GM19099 (cell line): ENCODE data around the gene BAIAP2L2.

Experiments used
- POLR2A ChIP-seq: IDR thresholded peaks from 3 replicates; pipeline ENCODE4 v1.6.1; 2011; ENCODE audit warnings: low read depth; ENCODE audit not compliant: insufficient read length; ENCODE audit errors: extremely low read depth

The BAIAP2L2 gene

DNA sequence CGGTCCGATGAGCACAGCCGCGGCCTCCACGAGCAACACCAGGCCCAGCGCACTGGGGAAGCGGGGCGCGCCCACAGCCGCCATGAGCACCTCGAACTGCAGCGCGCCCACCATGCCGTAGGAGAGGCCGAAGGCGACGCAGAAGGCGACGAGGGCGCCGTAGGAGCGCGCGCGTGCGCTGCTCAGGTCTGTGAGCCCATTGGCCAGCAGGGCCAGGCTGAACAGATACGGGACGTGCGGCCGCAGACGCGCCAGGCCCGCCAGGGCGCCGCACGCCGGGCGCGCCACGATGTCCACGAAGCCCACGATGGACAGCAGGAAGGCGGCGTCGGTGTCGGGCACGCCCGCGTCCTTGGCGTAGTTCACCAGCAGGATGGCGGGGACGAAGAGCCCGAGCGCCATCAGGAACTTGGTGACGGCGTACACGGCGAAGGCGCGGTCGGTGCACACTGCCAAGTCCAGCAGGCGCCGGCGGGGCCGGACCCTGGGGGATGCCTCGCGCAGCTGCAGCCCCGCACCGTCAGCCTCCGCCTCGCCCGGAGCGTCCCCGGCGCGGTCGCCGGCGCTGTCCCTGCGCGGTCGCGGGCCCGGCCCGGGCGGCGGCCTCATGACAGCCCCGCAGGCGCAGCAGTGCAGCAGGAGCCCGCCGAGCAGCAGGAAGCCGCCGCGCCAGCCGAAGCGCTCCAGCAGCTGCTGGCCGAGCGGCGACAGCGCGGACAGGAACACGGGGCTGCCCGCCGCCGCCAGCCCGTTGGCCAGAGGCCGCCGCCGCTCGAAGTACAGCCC is 29.4 kb downstream of the BAIAP2L2 start:
- TF ChIP-seq POLR2A = no peak

DNA sequence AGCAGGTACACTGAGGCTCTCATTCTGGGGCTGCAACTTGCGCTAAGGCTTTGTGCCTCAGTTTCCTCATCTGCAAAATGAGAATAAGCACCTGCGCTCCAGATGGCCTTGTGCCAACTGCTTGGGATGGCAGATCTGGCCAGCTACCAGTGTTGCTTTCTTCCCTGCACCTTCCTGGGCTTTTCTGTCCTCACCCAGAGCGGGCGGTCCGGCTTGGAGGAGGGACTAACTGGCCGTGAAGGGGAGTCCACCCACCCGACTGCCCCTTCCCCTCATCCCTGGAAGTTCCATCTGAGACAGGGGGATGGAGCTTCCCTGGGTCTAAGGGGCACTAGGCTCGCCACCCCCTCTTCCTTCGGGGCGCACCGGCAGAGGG is 30.0 kb downstream of the BAIAP2L2 start:
- TF ChIP-seq POLR2A = no peak

DNA sequence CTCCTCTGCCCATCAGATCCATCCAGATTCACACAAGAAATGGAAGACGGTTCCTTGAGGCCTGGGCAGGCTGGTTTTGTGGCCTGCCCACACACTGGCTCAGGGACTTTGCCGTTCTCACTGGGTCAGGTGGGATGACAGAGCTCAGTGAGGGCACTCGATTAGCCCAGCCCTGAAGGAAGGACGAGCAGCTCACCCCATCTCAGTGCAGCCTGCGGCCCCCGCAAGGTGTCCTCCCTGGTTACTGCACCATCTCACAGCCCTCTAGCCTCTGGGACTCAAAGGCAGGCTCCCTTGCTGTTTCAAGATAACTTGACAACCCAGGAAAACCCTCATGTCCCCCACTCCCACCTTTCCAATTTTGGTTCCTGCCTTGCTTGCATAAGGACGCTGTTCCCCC is 30.7 kb downstream of the BAIAP2L2 start:
- no peak for TF ChIP-seq POLR2A

DNA sequence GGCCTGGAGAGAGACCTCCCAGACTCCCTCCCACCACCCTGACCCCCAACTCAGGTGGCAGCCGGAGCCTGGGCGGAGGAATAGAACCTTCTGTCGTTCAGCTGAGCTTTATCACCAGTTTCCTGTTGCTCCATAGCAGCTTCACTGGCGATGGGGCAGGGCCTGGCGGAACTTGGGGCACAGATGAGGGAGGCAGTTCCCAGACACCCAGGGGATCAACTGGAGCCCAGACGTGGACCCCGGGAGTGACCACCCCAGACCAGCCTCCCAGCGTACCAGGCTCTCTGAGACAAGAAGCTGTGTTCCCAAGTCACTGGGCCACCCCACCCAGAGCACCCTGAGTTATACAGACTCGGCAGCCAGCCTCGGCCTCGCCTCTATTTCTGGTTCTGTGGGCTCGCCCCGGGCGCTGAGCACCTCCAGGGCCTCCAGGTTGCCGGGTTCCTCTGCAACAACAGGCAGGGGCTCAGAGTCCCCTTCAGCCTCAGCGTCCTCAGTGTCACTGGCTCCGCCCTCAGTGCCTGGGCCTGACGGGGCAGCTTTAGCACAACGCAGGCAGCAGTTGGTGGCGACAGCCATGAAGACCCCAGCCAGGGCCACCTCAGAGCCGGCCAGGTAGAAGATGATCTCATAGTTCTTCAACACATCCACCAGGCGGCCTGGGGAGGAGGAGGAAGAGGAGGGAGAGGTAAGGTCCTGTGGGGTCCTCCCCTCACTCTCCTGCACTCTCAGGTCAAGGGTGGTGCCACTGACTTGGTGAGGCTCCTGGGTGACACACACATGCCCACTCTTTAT is 32.2 kb downstream of the BAIAP2L2 start:
- no peak for TF ChIP-seq POLR2A

DNA sequence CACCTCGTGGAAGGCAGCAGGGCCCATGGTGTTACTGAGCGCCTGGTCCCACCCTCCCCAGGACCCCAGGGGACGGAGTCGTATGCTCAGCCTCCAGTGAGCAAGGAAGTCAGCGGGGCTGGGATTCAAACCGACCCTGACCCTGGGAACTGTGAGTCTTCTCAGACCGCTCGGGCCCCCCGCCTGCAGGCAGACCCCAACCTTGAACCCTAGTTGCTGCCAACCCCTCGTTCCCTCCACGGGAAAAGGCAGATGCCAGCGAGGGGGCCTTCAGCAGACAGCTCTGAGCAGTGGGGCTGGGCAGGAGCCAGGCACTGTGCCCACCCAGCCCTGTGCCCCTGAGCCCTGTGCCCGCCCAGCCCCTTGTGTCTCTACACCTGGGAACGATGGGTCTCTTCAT is 32.9 kb downstream of the BAIAP2L2 start:
- no peak for TF ChIP-seq POLR2A

DNA sequence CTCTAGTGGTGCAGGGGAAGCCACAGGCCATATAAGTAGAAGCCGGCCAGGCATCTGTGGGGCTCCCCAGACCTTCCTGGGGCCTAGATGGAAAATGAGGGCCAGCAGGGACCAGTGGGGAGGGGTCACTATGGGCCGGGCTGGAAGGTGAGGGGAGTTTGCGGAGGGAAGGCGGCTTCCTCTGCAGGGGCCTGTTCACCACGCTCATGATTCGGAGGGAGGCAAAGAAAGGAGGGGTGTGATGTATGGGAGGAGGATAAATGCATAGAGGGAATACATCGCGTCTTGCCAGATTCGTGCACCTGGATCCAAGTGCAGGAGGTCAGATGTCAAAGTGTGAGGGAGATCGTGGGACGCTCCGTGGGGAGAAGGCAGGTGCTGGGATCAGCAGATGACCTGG is 33.4 kb downstream of the BAIAP2L2 start:
- no peak for TF ChIP-seq POLR2A

DNA sequence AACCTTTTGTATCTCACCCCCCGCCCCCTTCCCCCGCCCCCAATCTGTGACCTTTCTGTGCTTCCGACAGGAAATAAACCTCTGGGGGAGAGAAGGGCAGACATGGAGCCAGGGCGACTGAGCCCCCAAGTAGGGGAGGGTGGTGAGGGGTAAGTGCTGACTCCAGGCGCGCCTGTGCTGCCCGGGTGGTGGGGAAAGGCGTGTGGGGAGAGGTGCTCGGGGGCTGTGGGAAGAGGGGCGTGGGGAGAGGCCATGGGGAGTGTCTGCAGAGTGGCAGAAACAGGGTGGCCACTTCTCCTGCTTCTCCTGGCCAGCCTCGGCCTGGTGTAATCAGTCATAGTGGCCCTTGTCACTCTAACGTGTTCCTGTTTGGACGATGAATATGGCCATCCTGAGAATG is 34.5 kb downstream of the BAIAP2L2 start:
- no peak for TF ChIP-seq POLR2A

DNA sequence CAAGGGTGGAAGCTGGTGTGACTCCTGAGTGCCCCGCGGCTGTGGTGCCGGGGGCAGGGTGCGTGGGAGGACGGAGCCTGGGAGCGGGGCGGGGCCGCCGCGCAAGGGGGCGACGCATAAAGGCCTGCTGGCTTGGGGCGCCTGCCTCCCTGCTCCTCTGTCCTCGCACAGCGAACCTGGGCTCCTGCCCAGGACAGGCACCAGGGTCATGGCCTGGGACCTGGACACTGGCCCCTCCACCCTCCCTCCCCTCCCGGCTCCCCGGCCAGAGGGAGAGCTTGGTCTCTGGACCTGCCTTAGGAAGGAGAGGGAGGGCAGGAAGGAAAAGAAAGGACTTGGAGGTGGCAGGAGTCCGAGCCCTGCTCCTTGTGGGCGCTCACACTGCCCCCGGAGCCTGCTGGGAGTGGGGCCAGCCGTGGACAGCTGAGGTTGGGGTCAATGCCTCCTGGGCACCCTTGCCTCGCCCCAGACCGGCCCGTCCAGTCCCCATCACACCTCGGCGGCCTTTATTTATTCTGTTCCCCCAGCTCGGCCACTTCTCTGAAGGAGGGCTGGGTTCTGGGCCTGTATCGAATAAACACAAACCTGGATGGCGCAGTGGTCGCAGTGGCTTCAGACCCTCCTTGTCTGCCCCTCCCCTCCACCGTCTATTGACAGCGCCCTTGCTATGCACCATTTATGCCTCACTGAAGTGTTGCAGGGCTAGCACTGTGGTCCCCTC is 35.2 kb downstream of the BAIAP2L2 start:
- TF ChIP-seq POLR2A = no peak

DNA sequence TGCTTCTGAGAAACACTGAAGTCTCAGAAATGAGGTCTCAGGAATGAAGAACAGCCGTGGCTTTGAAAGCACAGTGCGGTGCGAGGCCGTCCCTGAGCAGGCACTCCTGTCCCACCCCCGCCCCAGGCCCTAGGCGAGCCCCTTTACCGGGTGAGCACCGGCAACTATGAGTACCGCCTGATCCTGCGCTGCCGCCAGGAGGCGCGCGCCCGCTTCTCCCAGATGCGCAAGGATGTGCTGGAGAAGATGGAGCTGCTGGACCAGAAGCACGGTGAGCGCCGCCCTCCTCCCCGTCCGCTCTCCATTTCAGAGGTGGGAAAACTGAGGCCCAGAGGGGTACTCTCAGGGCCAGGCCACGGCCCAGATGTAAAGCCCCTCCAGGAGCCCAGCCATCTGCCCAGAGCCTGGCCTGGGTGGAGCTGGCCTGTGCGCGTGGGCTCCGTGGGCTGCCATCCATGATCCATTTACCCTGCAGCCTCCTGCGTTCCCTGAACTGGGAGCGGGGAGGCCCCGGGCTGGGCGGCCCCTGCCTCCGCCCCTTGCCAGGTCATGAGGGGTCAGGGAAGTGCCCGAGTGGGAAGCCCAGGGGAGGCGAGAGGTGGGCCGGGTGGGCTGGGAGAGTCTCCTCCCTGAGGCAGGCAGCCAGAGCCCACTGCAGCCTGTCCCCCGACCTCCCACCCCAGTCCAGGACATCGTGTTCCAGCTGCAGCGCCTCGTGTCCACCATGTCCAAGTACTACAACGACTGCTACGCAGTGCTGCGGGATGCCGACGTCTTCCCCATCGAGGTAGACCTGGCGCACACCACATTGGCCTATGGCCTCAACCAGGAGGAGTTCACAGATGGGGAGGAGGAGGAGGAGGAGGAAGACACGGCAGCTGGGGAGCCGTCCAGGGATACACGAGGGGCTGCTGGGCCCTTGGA is 36.0 kb downstream of the BAIAP2L2 start:
- TF ChIP-seq POLR2A = no peak

DNA sequence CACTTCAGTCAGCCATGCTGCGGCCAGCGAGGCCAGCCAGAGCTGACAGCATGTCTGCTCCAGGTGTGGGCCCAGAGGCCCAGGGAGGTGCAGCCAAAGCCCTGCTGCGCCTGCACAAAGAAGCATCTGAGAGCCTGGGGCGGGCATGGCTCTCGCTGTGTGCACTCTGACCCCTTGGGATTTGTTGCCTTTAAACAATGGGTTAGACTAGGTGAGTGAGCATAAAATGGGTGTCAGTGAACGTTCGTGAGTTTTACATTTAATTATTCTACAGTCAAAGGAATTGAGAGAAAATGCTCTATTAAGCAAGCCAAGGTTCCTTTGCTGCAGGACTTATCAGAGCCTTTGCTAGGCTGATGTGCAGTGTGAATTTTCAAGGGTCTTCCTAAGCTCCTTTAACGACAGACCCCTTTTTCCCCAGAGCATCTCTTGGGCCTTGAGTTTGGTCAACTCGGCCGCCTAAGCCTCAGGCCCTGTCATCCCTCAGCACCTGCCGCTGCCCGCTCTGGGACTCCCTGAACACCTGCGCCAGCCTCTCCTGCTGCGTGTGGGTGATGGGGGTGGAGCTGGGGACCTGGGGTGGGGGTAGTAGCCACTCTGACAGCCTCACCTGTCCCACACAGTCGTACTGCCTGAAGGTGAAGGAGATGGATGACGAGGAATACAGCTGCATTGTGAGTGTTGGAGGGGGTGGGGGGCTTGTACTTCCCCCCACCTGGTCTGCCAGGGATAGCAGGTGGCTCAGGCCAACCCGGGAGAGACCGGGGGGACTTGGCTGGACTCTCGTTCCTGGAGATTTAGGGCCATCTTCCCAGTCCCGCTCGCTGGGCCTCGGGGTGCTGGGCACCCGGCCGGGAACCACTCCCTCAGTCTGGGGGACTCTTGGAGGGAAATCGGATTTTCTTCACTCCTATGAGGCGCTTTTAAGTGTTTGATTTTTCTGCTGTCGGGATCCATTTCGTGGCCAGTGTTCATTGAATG is 37.0 kb downstream of the BAIAP2L2 start:
- TF ChIP-seq POLR2A = no peak

DNA sequence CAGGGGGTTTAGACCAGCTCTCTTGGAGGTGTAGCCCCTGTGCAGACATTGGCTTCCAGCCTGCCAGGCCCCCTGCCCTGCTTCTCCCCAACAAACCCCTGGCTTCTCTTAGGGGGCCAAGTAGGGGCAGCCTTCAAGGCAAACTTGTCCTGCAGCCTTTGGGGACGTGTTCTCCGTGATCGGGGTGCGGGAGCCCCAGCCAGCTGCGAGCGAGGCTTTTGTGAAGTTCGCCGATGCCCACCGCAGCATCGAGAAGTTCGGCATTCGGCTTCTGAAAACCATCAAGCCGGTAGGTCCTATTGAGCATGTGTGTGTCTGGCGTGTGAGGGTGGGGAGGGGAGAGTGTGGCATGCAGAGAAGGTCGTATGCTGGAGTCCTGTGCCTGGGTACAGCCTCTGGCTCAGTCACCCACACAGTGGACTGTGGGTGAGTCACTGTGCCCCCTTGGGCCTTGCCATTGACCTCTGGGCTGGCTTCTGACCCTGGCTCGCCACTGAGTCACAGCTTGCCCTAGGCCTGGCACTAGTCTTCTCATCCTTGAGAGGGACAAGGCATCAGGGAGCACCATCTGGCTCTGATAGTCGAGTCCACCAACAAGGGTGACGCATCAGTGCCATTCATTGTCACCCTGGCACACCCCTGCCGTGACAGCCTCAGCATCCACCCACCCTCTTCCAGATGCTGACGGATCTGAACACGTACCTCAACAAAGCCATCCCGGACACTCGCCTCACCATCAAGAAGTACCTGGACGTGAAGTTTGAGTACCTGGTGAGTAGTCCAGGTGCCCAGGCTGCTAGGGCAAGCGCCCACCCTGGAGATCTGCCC is 37.9 kb downstream of the BAIAP2L2 start:
- TF ChIP-seq POLR2A = no peak

DNA sequence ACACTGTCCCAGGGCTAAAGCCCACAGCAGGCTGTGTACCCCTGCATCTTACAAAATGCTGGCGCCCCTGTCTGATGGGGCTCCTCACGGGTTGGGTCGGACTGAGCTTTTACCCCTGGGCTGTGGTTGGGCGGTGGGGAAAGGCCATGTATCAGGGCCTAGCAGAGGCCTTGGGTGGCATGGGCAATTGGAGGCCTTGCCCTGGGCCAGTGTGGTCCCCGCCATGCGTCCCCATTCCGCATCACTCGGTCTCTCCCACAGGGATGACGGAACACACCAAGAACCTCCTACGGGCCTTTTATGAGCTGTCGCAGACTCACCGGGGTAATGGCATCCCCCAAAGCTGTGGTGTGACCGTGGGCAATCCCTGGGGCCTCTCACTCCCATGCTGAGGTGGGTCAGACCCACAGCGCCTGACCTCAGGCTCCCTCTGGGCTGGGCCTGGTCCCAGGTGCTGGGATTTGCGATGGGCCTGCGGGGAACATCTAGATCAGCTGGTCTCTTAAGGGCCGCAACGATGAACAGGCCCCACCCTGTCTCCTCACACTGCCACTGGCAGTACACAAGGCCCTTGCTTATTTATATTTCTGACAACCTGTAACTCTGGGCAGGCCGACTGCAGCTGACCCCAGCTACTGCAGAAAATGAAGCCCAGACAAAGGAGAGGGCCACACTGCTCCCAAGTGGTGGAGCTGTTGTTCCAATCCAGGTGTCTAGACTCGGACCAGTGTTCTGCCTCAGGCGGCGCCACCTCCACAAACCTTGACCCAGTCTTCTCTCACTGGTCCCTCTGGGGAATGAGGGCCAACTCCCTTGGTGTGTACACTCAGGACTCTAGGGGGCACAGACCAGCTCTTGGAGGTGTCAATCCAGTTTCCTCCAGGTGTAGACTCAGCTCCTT is 38.8 kb downstream of the BAIAP2L2 start:
- no peak for TF ChIP-seq POLR2A
